WTC11 (cell line): ENCODE results near the gene SESN2. TPM values are rescaled to one million over a fixed set of nuclear protein-coding genes. Genes with fewer than 3 reads are reported as not detected.
A peak's percentile ranks its signal among the peaks of the same experiment; 100 is the strongest.

Experiments
- ATAC-seq: fragments of 200-7000 bp; cut with Tn5 transposase; 2 replicates; pipeline ENCODE4 v1.10.0; 2021; ENCODE audit warnings: mild to moderate bottlenecking, moderate library complexity
- CTCF ChIA-PET: fragments of 300-600 bp; sonication (Branson Sonifier 250); formaldehyde crosslinking; loops from one replicate; lab custom pipeline; 2021; ENCODE audit warnings: antibody characterized with exemption; lab: Charles Lee
- POLR2A ChIA-PET: fragments of 350-600 bp; sonication (Branson Sonifier 250); formaldehyde crosslinking; loops from one replicate; lab custom pipeline; 2021; ENCODE audit warnings: antibody characterized with exemption; lab: Charles Lee
- DNase-seq: peaks from one replicate; pipeline ENCODE4 v3.0.0; 2021; ENCODE audit warnings: low spot score
- H3K27ac Mint-ChIP-seq: 2 replicates; pipeline ENCODE4 v1.8.0; 2021; ENCODE audit warnings: mixed read lengths
- H3K27me3 Mint-ChIP-seq: 2 replicates; pipeline ENCODE4 v1.8.0; 2021; ENCODE audit warnings: low read depth, mild to moderate bottlenecking, moderate library complexity, mixed read lengths
- H3K36me3 Mint-ChIP-seq: 2 replicates; pipeline ENCODE4 v1.8.0; 2021; ENCODE audit warnings: mixed read lengths
- H3K4me1 Mint-ChIP-seq: 2 replicates; pipeline ENCODE4 v1.8.0; 2022; ENCODE audit warnings: mixed read lengths
- H3K4me3 Mint-ChIP-seq: 2 replicates; pipeline ENCODE4 v1.8.0; 2021; ENCODE audit warnings: mild to moderate bottlenecking, moderate library complexity, mixed read lengths
- H3K9me3 Mint-ChIP-seq: 2 replicates; pipeline ENCODE4 v1.8.0; 2021; ENCODE audit warnings: mixed read lengths
- AFF4 ChIP-seq: sonication (generic); formaldehyde crosslinking; IDR thresholded peaks from 2 replicates; pipeline ENCODE4 v1.8.1; 2023; ENCODE audit warnings: mild to moderate bottlenecking, missing genetic modification reagents, borderline replicate concordance
- ATF1 ChIP-seq: sonication (generic); formaldehyde crosslinking; IDR thresholded peaks from 2 replicates; pipeline ENCODE4 v1.8.1; 2023; ENCODE audit warnings: mild to moderate bottlenecking, moderate library complexity, missing genetic modification reagents
- E2F4 ChIP-seq: sonication (generic); formaldehyde crosslinking; IDR thresholded peaks from 2 replicates; pipeline ENCODE4 v1.8.1; 2022; ENCODE audit warnings: low read depth, mild to moderate bottlenecking, moderate library complexity, missing genetic modification reagents, borderline replicate concordance
- ERG ChIP-seq: fragments of 250-450 bp; sonication (Bioruptor Pico); IDR thresholded peaks from 2 replicates; pipeline ENCODE4 v1.8.0; 2021; ENCODE audit warnings: mild to moderate bottlenecking
- GABPB1 ChIP-seq: sonication (generic); formaldehyde crosslinking; IDR thresholded peaks from 2 replicates; pipeline ENCODE4 v1.8.1; 2023; ENCODE audit warnings: mild to moderate bottlenecking, missing genetic modification reagents
- NFE2L1 ChIP-seq: sonication (generic); formaldehyde crosslinking; IDR thresholded peaks from 2 replicates; pipeline ENCODE4 v1.8.1; 2023; ENCODE audit warnings: missing genetic modification reagents
- PRDM15 ChIP-seq: sonication (generic); formaldehyde crosslinking; IDR thresholded peaks from 2 replicates; pipeline ENCODE4 v1.8.0; 2022; ENCODE audit warnings: missing genetic modification reagents
- PREB ChIP-seq: sonication (generic); formaldehyde crosslinking; IDR thresholded peaks from 2 replicates; pipeline ENCODE4 v1.8.1; 2022; ENCODE audit warnings: mild to moderate bottlenecking, missing genetic modification reagents, moderate library complexity, borderline replicate concordance
- STAT6 ChIP-seq: sonication (generic); formaldehyde crosslinking; conservative IDR thresholded peaks from 2 replicates; pipeline ENCODE4 v1.8.1; 2023; ENCODE audit warnings: mild to moderate bottlenecking, low read depth, missing genetic modification reagents, moderate library complexity
- TEAD4 ChIP-seq: sonication (generic); formaldehyde crosslinking; IDR thresholded peaks from 2 replicates; pipeline ENCODE4 v1.8.0; 2022; ENCODE audit warnings: mild to moderate bottlenecking, missing genetic modification reagents
- ZNF121 ChIP-seq: sonication (generic); formaldehyde crosslinking; IDR thresholded peaks from 2 replicates; pipeline ENCODE4 v1.8.0; 2023; ENCODE audit warnings: missing genetic modification reagents
- ZNF512 ChIP-seq: sonication (generic); formaldehyde crosslinking; IDR thresholded peaks from 2 replicates; pipeline ENCODE4 v1.8.1; 2022; ENCODE audit warnings: missing genetic modification reagents, borderline replicate concordance
- total RNA-seq: library from RNA; stranded (reverse); gene quantifications from 3 replicates; pipeline ENCODE4 v1.2.3, GENCODE V29; 2021

SESN2 gene
- total RNA-seq, 1 experiment from 2014 or later = 38.1 TPM

GRCh38 chr1:28309702-28310101 lies 50.4 kb downstream of the SESN2 start:
- POLR2A ChIA-PET = no interaction called here
- no peak for DNase-seq
- no peak for TF ChIP-seq NFE2L1 (CRISPR knock-in tag)
- no peak for TF ChIP-seq ERG (CRISPR knock-in tag)
- no peak for TF ChIP-seq PREB
- no peak for TF ChIP-seq ZNF121
- no peak for TF ChIP-seq AFF4 (CRISPR knock-in tag)
- no peak for TF ChIP-seq STAT6 (CRISPR knock-in tag)
- no peak for TF ChIP-seq ZNF512 (CRISPR knock-in tag)
- no peak for TF ChIP-seq E2F4
- no peak for TF ChIP-seq ATF1 (CRISPR knock-in tag)
- no peak for TF ChIP-seq TEAD4 (CRISPR knock-in tag)
- TF ChIP-seq, all 79 proteins: peak for 0
- no peak overlapping the region for H3K27ac Mint-ChIP-seq
- H3K4me1 Mint-ChIP-seq = no peaks in the 10 kb centered on the region
- ATAC-seq = no peak
- no peaks in the 10 kb centered on the region for H3K27me3 Mint-ChIP-seq
- no peaks in the 10 kb centered on the region for H3K9me3 Mint-ChIP-seq
- no peak overlapping the region for H3K4me3 Mint-ChIP-seq
- CTCF ChIA-PET = no interaction called here
- H3K36me3 Mint-ChIP-seq = no peaks in the 10 kb centered on the region

GRCh38 chr1:28313702-28314546 lies 54.6 kb downstream of the SESN2 start:
- ChIA-PET CTCF (interaction anchor here (1.3 to 3.3 kb wide), 2 partner anchors 46 to 65 kb away, joined by 3 to 19 read pairs; no protein-coding TSS in a partner anchor), POLR2A (interaction anchor here (0.7 kb wide), 1 partner anchor 38 kb away, joined by 8 read pairs; no protein-coding TSS in a partner anchor)
- Mint-ChIP-seq H3K36me3 (no peaks in the 10 kb centered on the region), H3K4me3 (no peak overlapping the region), H3K27ac (no peak overlapping the region), H3K27me3 (no peaks in the 10 kb centered on the region), H3K9me3 (no peaks in the 10 kb centered on the region), H3K4me1 (no peaks in the 10 kb centered on the region)
- DNase-seq = no peak
- ATAC-seq = no peak
- no peak for TF ChIP-seq PRDM15
- peak; percentile 77 for TF ChIP-seq GABPB1 (CRISPR knock-in tag)
